K562 (cell line): Measurements from ENCODE around the gene MED15. TPM values are rescaled to one million over a fixed set of nuclear protein-coding genes. Genes with fewer than 3 reads are reported as not detected.

Source experiments
- ARID1B ChIP-seq: fragments of 450-650 bp; IDR thresholded peaks from 2 replicates; pipeline ENCODE4 v1.6.1; 2016; ENCODE audit warnings: antibody characterized with exemption, mild to moderate bottlenecking, inconsistent platforms
- FOXA1 ChIP-seq: fragments of 450-650 bp; IDR thresholded peaks from 2 replicates; pipeline ENCODE4 v1.6.1; 2016; ENCODE audit warnings: mild to moderate bottlenecking, borderline replicate concordance
- MAFG ChIP-seq: fragments of 450-650 bp; conservative IDR thresholded peaks from 2 replicates; pipeline ENCODE4 v1.6.1; 2016; ENCODE audit warnings: missing genetic modification characterization, missing compliant biosample characterization
- MLX ChIP-seq, 2 experiments: fragments of 450-650 bp in 1 of 2; sonication (generic) in 1 of 2; formaldehyde crosslinking; conservative IDR thresholded peaks; 2 replicates each; pipeline versions ENCODE4 v1.4.0 to v1.8.1; 2020 to 2022; ENCODE audit warnings: mild to moderate bottlenecking in 1 of 2, missing genetic modification reagents in 1 of 2
- NCOA6 ChIP-seq: fragments of 450-650 bp; IDR thresholded peaks from 2 replicates; pipeline ENCODE4 v1.6.1; 2017; ENCODE audit warnings: mild to moderate bottlenecking
- NELFE ChIP-seq: IDR thresholded peaks from 2 replicates; pipeline ENCODE4 v1.6.1; 2011; ENCODE audit warnings: mild to moderate bottlenecking; ENCODE audit not compliant: insufficient read depth, insufficient read length
- NFE2 ChIP-seq: IDR thresholded peaks from 2 replicates; pipeline ENCODE4 v1.6.1; 2014; ENCODE audit warnings: antibody characterized with exemption, low read depth
- SMAD4 ChIP-seq: fragments of 250-450 bp; sonication (Bioruptor Pico); conservative IDR thresholded peaks from 2 replicates; pipeline ENCODE4 v1.8.0; 2021; ENCODE audit warnings: inconsistent platforms, mild to moderate bottlenecking, moderate library complexity
- SUPT5H ChIP-seq: fragments of 450-650 bp; IDR thresholded peaks from 2 replicates; pipeline ENCODE4 v1.6.1; 2016
- TBL1XR1 ChIP-seq, 2 experiments: IDR thresholded peaks; 2 replicates each; pipeline ENCODE4 v1.6.1; 2012; ENCODE audit warnings: improper control_type of control experiment in 2 of 2, low read length in 2 of 2, mild to moderate bottlenecking in 1 of 2
- ZBTB40 ChIP-seq, 2 experiments: fragments of 450-650 bp in 1 of 2; sonication (generic) in 1 of 2; formaldehyde crosslinking in 1 of 2; IDR thresholded peaks; 2 replicates each; pipeline versions ENCODE4 v1.7.1 to v1.9.0; 2016 to 2022; ENCODE audit warnings: inconsistent platforms in 1 of 2, mild to moderate bottlenecking in 1 of 2, missing genetic modification reagents in 1 of 2
- ZBTB49 ChIP-seq: sonication (generic); formaldehyde crosslinking; IDR thresholded peaks from 2 replicates; pipeline ENCODE4 v1.8.0; 2022; ENCODE audit warnings: missing genetic modification reagents, mild to moderate bottlenecking, borderline replicate concordance
- ZNF740 ChIP-seq, 3 experiments: fragments of 200-800 bp in 1 of 3; sonication (Bioruptor generic) in 1 of 3; sonication (generic) in 1 of 3; formaldehyde crosslinking in 1 of 3; IDR thresholded peaks; 2 replicates each; pipeline versions ENCODE4 v1.6.1 to v1.8.0; 2016 to 2022; ENCODE audit warnings: mild to moderate bottlenecking in 2 of 3, missing compliant biosample characterization in 2 of 3, missing genetic modification characterization in 2 of 3, missing genetic modification reagents in 1 of 3
- polyA plus RNA-seq, 8 experiments: library from polyadenylated mRNA; depleted of rRNA in 4 of 8; stranded (reverse) in 5 of 8; unstranded in 3 of 8; fragments of >200 nt; fragmentation: Nextera tagmentation in 2 of 8; fragmentation: Illumina TruSeq in 1 of 8; extraction: Ambion mirVana in 2 of 8; extraction: Trizol in 1 of 8; gene quantifications; 2 replicates each; pipeline versions ENCODE4 v1.2.1 to v1.2.3, GENCODE V29; 2011 to 2014; ENCODE audit warnings: inconsistent platforms in 1 of 8, missing spikeins in 1 of 8
- total RNA-seq, 7 experiments: library from RNA; depleted of rRNA in 6 of 7; stranded (reverse); fragments of >200 nt in 6 of 7; fragmentation: Illumina TruSeq in 2 of 7; extraction: Trizol in 2 of 7; gene quantifications; 2 replicates each; pipeline versions ENCODE4 v1.2.1 to v1.2.3, GENCODE V29; 2011 to 2021; ENCODE audit warnings: low replicate concordance in 1 of 7

The MED15 gene
- total and polyA plus RNA-seq, 9 of the 15 experiments (the other 6 are each of a cell fraction or from before 2014, with no cell fraction given) = 4.0 to 271 (median 60.1) TPM

GRCh38 chr22:20464096-20464614 is 43.3 kb upstream of the MED15 start (continued):
- TF ChIP-seq MLX (CRISPR knock-in tag; conservative IDR thresholded peaks at IDR 0.05) (no peak), NFE2 (no peak), NCOA6 (no peak), FOXA1 (no peak), ZBTB40 (IDR thresholded peaks at IDR 0.05) (no peak), ZBTB40 (CRISPR knock-in tag; IDR thresholded peaks at IDR 0.05) (peak; percentile 17; the same call in 1 of the 2 replicates), ZNF740 (CRISPR knock-in tag; IDR thresholded peaks at IDR 0.05) (no peak), ZNF740 (tag; IDR thresholded peaks at IDR 0.05) (no peak), SUPT5H (0 out of 2 replicates have a peak, but pooled peaks have one; percentile 9), NELFE (no peak), MAFG (no peak), TBL1XR1 (IDR thresholded peaks at IDR 0.05; ENCODE audit: low read length in 2 of 2) (no peak), ZBTB49 (CRISPR knock-in tag) (no peak), SMAD4 (CRISPR knock-in tag) (no peak), ARID1B (no peak)
